Measurements from ENCODE around the gene HMGN4. TPM values are rescaled to one million over a fixed set of nuclear protein-coding genes. Genes with fewer than 3 reads are reported as not detected.

The HMGN4 gene
- total RNA-seq, 4 donors from 2014 or later, result 57.5 to 64.1 (median 61.1) TPM

- DNase-seq (ENCODE audit: low spot score), result no peak
- TF ChIP-seq CTCF (IDR thresholded peaks at IDR 0.05), result no peak
- ATAC-seq (ENCODE audit: low FRiP score), result no peak
Observed at GRCh38 chr6:26561533-26562466, 23.6 kb downstream of the HMGN4 start.

GRCh38 chr6:26563488-26563887 is 25.3 kb downstream of the HMGN4 start:
- DNase-seq (ENCODE audit: low spot score) (no peak), ATAC-seq (ENCODE audit: low FRiP score) (no peak)
- no peak for TF ChIP-seq CTCF (IDR thresholded peaks at IDR 0.05)

- no peak for TF ChIP-seq CTCF (IDR thresholded peaks at IDR 0.05)
- ATAC-seq (ENCODE audit: low FRiP score) (peak; percentile 78), DNase-seq (ENCODE audit: low spot score) (peak; percentile 100)
Observed at GRCh38 chr6:26568601-26569432, 30.7 kb downstream of the HMGN4 start.

GRCh38 chr6:26569433-26569764 is 31.2 kb downstream of the HMGN4 start:
- TF ChIP-seq CTCF (IDR thresholded peaks at IDR 0.05), result no peak
- ATAC-seq (ENCODE audit: low FRiP score), result no peak
- no peak for DNase-seq (ENCODE audit: low spot score)

- no peak for TF ChIP-seq CTCF (IDR thresholded peaks at IDR 0.05)
- ATAC-seq (ENCODE audit: low FRiP score) (no peak), DNase-seq (ENCODE audit: low spot score) (no peak)
Observed at GRCh38 chr6:26570027-26570809, 32.1 kb downstream of the HMGN4 start.

GRCh38 chr6:26571592-26572296 is 33.6 kb downstream of the HMGN4 start:
- TF ChIP-seq CTCF (IDR thresholded peaks at IDR 0.05), result no peak
- ATAC-seq (ENCODE audit: low FRiP score), result peak; percentile 70
- DNase-seq (ENCODE audit: low spot score), result no peak

Data from omental fat pad (tissue), 4 donors.